B cell (primary cell): ENCODE results near the gene PRKN.

Experiments
- EZH2 ChIP-seq: IDR thresholded peaks from 2 replicates; pipeline ENCODE4 v1.6.1; 2012; ENCODE audit warnings: borderline replicate concordance, low read depth, mild to moderate bottlenecking, moderate library complexity, low read length; ENCODE audit not compliant: insufficient read depth, poor library complexity, severe bottlenecking
- TF ChIP-seq, protein P1 (sequence below): fragments of 200-600 bp; IDR thresholded peaks from one replicate; pipeline ENCODE4 v1.8.0; 2022; ENCODE audit warnings: antibody characterized with exemption, mild to moderate bottlenecking

- TF ChIP-seq, protein P1, sequence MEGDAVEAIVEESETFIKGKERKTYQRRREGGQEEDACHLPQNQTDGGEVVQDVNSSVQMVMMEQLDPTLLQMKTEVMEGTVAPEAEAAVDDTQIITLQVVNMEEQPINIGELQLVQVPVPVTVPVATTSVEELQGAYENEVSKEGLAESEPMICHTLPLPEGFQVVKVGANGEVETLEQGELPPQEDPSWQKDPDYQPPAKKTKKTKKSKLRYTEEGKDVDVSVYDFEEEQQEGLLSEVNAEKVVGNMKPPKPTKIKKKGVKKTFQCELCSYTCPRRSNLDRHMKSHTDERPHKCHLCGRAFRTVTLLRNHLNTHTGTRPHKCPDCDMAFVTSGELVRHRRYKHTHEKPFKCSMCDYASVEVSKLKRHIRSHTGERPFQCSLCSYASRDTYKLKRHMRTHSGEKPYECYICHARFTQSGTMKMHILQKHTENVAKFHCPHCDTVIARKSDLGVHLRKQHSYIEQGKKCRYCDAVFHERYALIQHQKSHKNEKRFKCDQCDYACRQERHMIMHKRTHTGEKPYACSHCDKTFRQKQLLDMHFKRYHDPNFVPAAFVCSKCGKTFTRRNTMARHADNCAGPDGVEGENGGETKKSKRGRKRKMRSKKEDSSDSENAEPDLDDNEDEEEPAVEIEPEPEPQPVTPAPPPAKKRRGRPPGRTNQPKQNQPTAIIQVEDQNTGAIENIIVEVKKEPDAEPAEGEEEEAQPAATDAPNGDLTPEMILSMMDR = no peak
- TF ChIP-seq EZH2 = no peak
Measured at GRCh38 chr6:161379834-161380582, 1347.6 kb downstream of the PRKN start.
